ENCODE results near the gene NRARP.

Gene NRARP

GRCh38 chr9:137325799-137326198 lies 23.7 kb upstream of the NRARP start:
- TF ChIP-seq CEBPB (IDR thresholded peaks at IDR 0.05) (no peak), TAF1 (IDR thresholded peaks at IDR 0.05; ENCODE audit: low read depth) (no peak), YY1 (IDR thresholded peaks at IDR 0.05; ENCODE audit: low read depth) (no peak), EP300 (IDR thresholded peaks at IDR 0.05; ENCODE audit: borderline replicate concordance) (no peak), CREB1 (IDR thresholded peaks at IDR 0.05; ENCODE audit: low read depth) (no peak), TCF12 (IDR thresholded peaks at IDR 0.05; ENCODE audit: low read depth) (no peak), USF1 (IDR thresholded peaks at IDR 0.05) (no peak), FOXM1 (IDR thresholded peaks at IDR 0.05; ENCODE audit: borderline replicate concordance, low read depth) (no peak), EGR1 (IDR thresholded peaks at IDR 0.05) (no peak), TEAD4 (IDR thresholded peaks at IDR 0.05) (no peak), MAX (IDR thresholded peaks at IDR 0.05) (no peak), REST (IDR thresholded peaks at IDR 0.05; ENCODE audit: low read depth) (no peak), ZBTB7A (IDR thresholded peaks at IDR 0.05; ENCODE audit: low read depth) (no peak), RAD21 (IDR thresholded peaks at IDR 0.05; ENCODE audit: low read depth) (no peak), NFIC (IDR thresholded peaks at IDR 0.05) (no peak)

GRCh38 chr9:137325124-137325523 lies 23.1 kb upstream of the NRARP start:
- no peak for TF ChIP-seq NFIC (IDR thresholded peaks at IDR 0.05)
- no peak for TF ChIP-seq USF1 (IDR thresholded peaks at IDR 0.05)
- no peak for TF ChIP-seq CEBPB (IDR thresholded peaks at IDR 0.05)
- TF ChIP-seq REST (IDR thresholded peaks at IDR 0.05; ENCODE audit: low read depth), result no peak
- no peak for TF ChIP-seq ZBTB7A (IDR thresholded peaks at IDR 0.05; ENCODE audit: low read depth)
- TF ChIP-seq TCF12 (IDR thresholded peaks at IDR 0.05; ENCODE audit: low read depth), result no peak
- no peak for TF ChIP-seq TAF1 (IDR thresholded peaks at IDR 0.05; ENCODE audit: low read depth)

GRCh38 chr9:137323531-137324331 lies 21.7 kb upstream of the NRARP start:
- TF ChIP-seq TEAD4 (IDR thresholded peaks at IDR 0.05), result no peak
- no peak for TF ChIP-seq RAD21 (IDR thresholded peaks at IDR 0.05; ENCODE audit: low read depth)
- TF ChIP-seq FOXM1 (IDR thresholded peaks at IDR 0.05; ENCODE audit: borderline replicate concordance, low read depth), result no peak
- TF ChIP-seq REST (IDR thresholded peaks at IDR 0.05; ENCODE audit: low read depth), result no peak
- no peak for TF ChIP-seq CEBPB (IDR thresholded peaks at IDR 0.05)
- TF ChIP-seq NFIC (IDR thresholded peaks at IDR 0.05), result no peak
- no peak for TF ChIP-seq EP300 (IDR thresholded peaks at IDR 0.05; ENCODE audit: borderline replicate concordance)
- TF ChIP-seq TCF12 (IDR thresholded peaks at IDR 0.05; ENCODE audit: low read depth), result no peak
- TF ChIP-seq CREB1 (IDR thresholded peaks at IDR 0.05; ENCODE audit: low read depth), result no peak
- TF ChIP-seq ZBTB7A (IDR thresholded peaks at IDR 0.05; ENCODE audit: low read depth), result no peak
- no peak for TF ChIP-seq YY1 (IDR thresholded peaks at IDR 0.05; ENCODE audit: low read depth)
- no peak for TF ChIP-seq USF1 (IDR thresholded peaks at IDR 0.05)
- no peak for TF ChIP-seq MAX (IDR thresholded peaks at IDR 0.05)
- TF ChIP-seq EGR1 (IDR thresholded peaks at IDR 0.05), result no peak
- TF ChIP-seq TAF1 (IDR thresholded peaks at IDR 0.05; ENCODE audit: low read depth), result no peak
